Ureter (tissue), 1 donor: ENCODE results near the gene PUM1. TPM values are rescaled to one million over a fixed set of nuclear protein-coding genes. Genes with fewer than 3 reads are reported as not detected.
"Not testable (repeated sequence)": the region's sequence is repeated elsewhere in the genome, so short reads cannot be mapped to it uniquely, and the experiment has no call there.

Experiments used
- DNase-seq: peaks from one replicate; pipeline ENCODE4 v3.0.0-alpha.2; 2020; ENCODE audit warnings: low spot score
- total RNA-seq: library from RNA; stranded (reverse); gene quantifications from one replicate; pipeline ENCODE4 v1.2.4, GENCODE V29; 2023
- donor health status: DM: yes; HTN: yes; CAD: no.

The PUM1 gene
- total RNA-seq, 1 donor from 2014 or later: 174 TPM

DNA sequence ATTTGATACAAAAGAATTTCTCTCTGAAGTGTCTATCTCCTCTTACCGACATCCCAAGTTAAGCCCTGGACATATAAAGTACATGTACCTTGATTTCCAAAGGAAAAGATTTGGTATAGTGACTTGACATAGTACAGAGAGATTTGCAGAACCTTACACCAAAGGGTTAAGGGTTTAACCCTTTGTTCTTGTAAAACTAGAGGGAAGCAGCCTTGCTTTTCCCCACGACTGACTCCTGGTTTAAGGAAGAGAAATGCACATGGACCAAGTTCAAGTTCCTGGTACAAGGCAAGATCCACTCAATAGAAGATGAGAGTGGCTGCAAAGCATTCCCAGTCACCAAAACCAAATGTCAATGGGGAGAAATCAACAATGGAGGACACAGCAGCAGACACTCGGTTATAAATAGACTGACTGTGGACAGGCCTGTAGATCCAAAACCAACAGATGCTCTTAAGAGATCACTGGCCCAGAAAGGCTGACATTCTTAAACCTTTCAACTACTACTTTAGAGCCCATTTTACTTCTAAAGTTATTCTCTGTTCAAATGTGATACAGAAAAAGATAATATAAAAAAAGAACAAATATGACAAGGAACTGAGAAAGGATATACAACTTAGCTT is 69.4 kb downstream of the PUM1 start:
- DNase-seq: no peak

DNA sequence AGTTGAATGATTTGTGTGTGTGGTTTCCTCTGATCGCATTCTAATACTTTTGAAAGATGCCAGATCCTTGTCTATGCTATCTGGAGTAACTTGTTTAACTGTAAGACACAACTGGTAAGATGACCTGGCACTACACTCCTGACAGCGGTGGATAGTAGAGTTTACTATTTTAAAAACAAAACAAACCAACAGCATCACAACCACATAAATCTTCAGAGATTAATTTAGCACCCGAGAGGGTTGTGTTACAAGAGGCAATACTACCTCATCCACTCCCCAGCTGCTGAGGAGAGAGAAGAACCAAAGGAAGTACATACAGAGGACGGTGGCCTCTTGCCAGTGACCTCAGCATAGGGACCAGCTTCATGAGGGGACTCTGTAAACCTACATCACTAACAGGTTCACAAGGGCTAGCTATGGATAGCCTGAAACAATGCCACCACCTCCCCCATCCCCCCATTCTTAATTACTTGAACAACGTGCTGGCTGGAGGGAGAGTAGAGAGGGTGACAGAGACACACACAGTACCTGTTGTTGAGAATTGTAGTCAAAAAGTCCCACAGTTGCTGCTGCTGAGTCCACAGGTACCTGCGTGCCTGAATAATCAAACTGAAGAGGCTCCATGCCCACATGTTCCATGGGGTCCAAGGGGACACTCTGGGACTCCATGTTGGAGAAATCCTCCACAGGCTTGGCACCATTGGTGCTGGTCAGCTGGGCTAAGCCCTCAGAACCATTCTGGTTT is 73.5 kb downstream of the PUM1 start:
- DNase-seq: no peak

- no peak for DNase-seq
Observed at GRCh38 chr1:30990591-30990990, 74.9 kb downstream of the PUM1 start.

GRCh38 chr1:30988045-30988444 is 77.5 kb downstream of the PUM1 start:
- DNase-seq: no peak

DNA sequence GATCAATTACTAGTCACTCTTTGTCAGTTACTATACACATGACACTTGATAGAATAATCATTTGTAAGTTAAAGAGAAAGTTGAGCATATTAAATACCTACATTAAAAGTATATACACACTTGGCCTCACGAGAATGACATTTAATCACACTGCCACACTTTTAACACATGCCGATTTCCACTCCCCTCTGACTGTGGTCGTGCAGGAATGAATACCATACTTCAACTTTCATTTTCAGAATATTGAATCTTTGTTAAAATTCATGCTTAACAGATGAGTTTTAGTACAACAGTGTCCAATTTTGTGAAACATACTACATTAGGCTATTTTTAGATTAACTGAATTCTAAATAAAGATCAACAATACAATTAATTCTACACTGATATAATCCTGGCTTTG is 78.8 kb downstream of the PUM1 start:
- DNase-seq: no peak

GRCh38 chr1:30984991-30985503 is 80.5 kb downstream of the PUM1 start:
- DNase-seq: no peak

- DNase-seq: no peak
Observed at GRCh38 chr1:30984165-30984889, 81.2 kb downstream of the PUM1 start.

GRCh38 chr1:30982937-30983336 is 82.6 kb downstream of the PUM1 start:
- DNase-seq: no peak

DNA sequence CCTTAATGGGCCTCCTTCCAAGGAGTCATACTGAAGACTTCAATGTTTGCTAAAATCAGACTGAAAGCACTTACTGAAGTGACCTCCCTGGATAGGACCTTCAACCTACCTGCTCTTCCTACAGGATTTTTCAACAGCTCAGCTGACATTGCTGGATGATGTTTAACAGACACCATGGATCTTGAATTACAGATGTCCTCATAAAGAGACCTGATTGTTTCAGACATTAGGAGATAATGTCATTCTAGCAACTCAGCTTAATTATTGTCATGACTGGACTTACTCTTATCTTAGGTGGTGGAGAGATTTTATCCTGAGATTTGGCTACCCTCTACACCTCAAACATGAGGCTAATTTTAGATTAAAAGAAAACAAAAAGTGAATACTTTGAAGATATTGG is 83.1 kb downstream of the PUM1 start:
- DNase-seq: no peak

GRCh38 chr1:30981172-30981571 is 84.3 kb downstream of the PUM1 start:
- no peak for DNase-seq

GRCh38 chr1:30977511-30977910 is 88.0 kb downstream of the PUM1 start:
- no peak for DNase-seq

- DNase-seq: no peak
Observed at GRCh38 chr1:30977105-30977504, 88.4 kb downstream of the PUM1 start.

DNA sequence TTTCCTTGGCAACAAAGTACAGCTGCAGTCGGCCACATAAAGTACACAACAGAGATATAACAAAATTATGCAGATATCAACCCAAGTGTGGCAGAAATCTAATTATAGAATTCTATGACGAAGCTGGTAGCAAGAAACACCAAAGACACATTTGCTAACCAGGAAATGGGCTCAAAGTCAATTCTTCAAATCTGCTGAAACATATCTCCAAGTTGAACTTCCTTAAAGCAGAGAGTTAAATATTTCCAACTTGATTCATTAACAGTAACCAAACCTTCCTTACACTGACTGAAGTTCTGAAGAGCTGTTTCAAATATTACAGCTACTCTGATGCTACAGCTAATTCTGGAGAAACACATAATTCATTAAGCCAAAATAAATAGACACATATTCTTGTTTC is 89.4 kb downstream of the PUM1 start:
- no peak for DNase-seq

- DNase-seq: no peak
Observed at GRCh38 chr1:30975217-30975616, 90.3 kb downstream of the PUM1 start.

DNA sequence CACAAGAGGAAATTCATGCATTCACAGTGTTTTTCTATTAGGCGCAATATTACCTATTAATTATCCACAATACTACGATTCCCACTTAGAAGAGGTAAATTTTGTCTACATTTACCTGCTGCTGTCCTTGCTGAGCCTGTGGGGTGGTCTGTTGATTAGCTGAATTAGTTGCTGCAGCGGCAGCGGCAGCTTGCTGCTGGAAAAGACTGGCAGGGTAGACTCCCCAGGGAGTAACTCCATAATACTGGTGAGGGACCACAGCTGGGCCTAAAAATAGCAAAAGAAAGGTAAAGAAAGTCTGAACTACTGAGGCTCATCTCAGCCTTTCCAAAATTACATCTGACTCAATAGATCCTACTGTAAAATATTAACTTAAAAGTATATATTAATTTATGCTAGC is 91.0 kb downstream of the PUM1 start:
- DNase-seq: no peak

DNA sequence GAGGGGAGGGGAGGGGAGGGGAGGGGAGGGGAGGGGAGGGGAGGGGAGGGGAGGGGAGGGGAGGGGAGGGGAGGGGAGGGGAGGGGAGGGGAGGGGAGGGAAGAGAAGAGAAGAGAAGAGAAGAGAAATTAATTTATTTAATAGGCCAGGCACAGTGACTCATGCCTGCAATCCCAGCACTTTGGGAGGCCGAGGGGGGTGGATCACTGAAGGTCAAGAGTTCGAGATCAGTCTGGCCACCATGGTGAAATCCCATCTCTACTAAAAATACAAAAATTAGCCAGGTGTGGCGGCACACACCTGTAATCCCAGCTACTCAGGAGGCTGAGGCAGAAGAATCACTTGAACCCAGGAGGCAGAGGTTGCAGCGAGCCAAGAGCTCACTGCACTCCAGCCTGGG is 93.2 kb downstream of the PUM1 start:
- DNase-seq: not testable (repeated sequence)

DNA sequence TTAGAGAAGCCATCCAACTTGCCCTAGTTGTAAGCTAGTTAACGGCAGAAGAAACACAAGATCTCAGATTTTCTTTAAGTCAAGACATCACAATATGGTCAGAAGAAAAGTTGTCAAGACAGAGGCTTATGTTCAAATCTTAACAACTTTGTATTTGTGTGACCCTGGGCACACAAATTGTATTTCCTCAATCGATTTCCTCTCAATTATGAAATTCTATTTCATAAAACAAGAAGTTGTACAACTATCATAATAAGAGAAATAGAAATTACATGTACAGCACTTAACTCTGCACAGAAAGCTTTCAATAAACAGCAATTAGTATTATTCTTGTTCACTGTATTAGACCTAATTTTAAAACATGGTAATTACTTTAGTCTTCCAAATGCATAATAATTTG is 94.0 kb downstream of the PUM1 start:
- DNase-seq: no peak

GRCh38 chr1:30969903-30970302 is 95.6 kb downstream of the PUM1 start:
- no peak for DNase-seq

DNA sequence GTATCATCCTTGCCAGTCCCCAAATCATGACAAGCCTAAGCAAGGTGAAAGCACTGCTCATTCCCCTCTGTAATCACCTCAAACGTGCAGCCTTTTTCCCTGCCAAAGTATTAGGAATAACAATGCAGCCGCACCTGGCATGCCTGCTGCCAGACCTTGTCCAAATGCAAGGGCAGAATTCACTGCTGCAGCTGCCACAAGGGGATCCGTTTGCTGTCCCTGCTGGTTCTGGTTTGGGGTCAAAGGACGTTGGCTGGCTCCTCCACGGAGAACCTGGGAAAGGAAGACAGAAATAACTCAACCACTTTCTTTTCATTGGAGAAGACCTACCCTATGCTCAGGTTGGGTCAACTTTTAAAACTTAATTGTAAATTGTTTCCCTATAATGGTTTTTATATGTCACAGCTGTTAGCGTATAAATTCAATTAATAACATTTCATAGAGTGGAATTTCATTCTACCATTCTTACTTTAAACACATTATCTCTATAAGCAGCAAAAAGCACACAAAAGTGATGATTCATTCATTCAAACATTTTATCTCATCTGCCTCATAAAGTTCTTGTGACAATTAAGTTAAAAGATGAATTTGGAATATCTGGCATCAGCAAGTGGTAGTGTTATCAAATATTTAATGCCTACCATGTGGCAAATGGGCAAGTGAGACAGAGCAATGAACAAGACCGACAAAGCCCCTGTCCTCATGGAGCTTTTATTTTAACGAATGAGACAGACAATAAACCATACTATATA is 97.1 kb downstream of the PUM1 start:
- DNase-seq: no peak

GRCh38 chr1:30966690-30967369 is 98.7 kb downstream of the PUM1 start:
- no peak for DNase-seq

GRCh38 chr1:30965924-30966599 is 99.5 kb downstream of the PUM1 start:
- DNase-seq: no peak
